Measurements from ENCODE around the gene CLRN3.

Gene CLRN3

DNA sequence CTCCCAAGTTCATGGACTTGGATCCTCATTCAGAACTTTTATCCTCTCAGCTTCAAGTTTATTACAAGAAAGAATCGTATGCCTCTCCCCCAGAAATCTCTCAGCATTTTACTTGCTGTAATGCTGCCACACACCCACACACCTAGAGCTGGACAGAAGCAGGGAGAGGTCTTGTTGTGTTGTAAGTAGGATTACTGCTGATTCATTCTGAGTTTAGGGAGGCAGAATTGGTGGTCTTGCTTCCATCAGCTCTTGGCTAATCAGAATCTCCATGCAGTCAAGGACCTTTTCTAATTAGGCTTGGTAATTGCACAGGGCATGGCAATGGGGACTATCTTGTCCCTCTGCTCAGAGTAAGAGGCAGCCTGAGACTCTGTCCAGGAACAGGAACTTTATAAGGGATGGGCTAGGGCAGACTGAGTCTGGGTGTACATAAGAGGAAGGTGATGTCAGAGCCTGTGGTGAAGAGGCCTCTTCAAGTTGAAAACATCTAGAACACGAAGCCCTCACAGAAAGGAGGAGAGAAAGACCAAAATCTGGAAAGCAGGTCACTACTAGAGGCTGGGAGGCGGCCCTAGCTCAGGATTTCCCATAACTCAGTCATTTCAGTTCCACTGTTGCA lies 7.1 kb upstream of the CLRN3 start:
- no peak for DNase-seq (ENCODE audit: low read depth in 1 of 2, low spot score in 1 of 2)

- DNase-seq (ENCODE audit: low read depth in 1 of 2, low spot score in 1 of 2) = no peak
Observed at GRCh38 chr10:127897177-127897576, 4.4 kb upstream of the CLRN3 start.

GRCh38 chr10:127896590-127896989 lies 3.8 kb upstream of the CLRN3 start:
- no peak for DNase-seq (ENCODE audit: low read depth in 1 of 2, low spot score in 1 of 2)

GRCh38 chr10:127894146-127894545 lies 1.4 kb upstream of the CLRN3 start:
- no peak for DNase-seq (ENCODE audit: low read depth in 1 of 2, low spot score in 1 of 2)

DNA sequence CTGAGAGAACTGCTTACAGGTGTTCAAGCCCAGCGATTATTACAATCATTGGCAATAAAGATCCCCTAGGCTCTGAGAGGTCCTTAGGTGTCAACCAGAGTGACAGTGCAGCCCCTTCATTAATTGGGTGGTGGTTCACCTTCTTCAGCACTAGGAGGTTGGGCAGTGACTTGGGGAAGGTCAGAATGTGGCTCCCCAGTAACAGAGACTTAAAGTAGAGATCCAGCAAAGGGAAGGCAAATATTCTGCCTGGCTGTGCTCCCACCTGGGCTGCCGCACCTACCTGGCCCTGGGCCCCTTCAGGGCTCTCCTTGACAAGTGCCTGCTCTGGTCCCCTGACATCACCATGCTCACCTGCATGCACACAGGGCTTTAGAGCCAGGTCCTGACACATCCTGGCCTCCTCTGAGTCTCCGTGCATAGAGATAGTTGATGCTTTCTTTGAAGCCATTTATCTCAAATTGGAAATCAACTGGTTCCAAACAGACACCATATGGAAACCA lies 1.9 kb downstream of the CLRN3 start:
- no peak for DNase-seq (ENCODE audit: low read depth in 1 of 2, low spot score in 1 of 2)

GRCh38 chr10:127890216-127890615 lies 2.5 kb downstream of the CLRN3 start:
- DNase-seq (ENCODE audit: low read depth in 1 of 2, low spot score in 1 of 2) = no peak

DNA sequence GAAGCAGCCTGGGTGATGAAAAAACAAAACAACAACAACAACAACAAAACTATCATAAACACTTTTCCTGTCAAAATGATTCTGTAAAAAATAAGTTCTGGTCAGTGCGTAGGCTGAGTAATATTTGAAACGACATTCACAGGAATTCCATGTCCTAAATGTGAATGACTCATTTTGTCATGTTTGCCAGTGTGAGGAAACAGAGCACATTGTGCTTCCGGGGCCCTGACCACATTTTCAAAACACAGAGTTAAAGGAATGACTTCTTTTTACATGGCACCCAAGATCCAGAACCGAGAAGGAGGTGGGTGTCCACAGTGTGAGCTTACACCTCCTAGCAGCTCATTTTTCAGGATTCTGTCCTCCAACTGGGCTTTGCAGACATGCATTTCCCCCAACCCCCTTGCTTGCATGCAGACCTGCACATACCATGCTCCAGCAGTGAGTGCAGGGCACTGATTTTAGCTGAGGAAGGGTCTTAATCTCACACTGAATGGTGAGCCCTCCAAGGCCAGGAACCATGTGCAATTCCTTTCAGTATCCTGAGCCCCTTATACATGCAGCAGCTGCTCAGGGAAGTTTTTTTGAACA lies 3.0 kb downstream of the CLRN3 start:
- DNase-seq (ENCODE audit: low read depth in 1 of 2, low spot score in 1 of 2) = no peak

- DNase-seq (ENCODE audit: low read depth in 1 of 2, low spot score in 1 of 2) = no peak
Observed at GRCh38 chr10:127888521-127889312, 4.0 kb downstream of the CLRN3 start.

- no peak for DNase-seq (ENCODE audit: low read depth in 1 of 2, low spot score in 1 of 2)
Observed at GRCh38 chr10:127887541-127888415, 5.0 kb downstream of the CLRN3 start.

GRCh38 chr10:127886371-127887051 lies 6.2 kb downstream of the CLRN3 start:
- DNase-seq (ENCODE audit: low read depth in 1 of 2, low spot score in 1 of 2) = no peak

GRCh38 chr10:127884501-127884900 lies 8.2 kb downstream of the CLRN3 start:
- DNase-seq (ENCODE audit: low read depth in 1 of 2, low spot score in 1 of 2) = no peak

GRCh38 chr10:127883516-127883915 lies 9.2 kb downstream of the CLRN3 start:
- no peak for DNase-seq (ENCODE audit: low read depth in 1 of 2, low spot score in 1 of 2)

GRCh38 chr10:127882801-127883459 lies 9.8 kb downstream of the CLRN3 start:
- no peak for DNase-seq (ENCODE audit: low read depth in 1 of 2, low spot score in 1 of 2)

- no peak for DNase-seq (ENCODE audit: low read depth in 1 of 2, low spot score in 1 of 2)
Observed at GRCh38 chr10:127882391-127882790, 10.3 kb downstream of the CLRN3 start.

DNA sequence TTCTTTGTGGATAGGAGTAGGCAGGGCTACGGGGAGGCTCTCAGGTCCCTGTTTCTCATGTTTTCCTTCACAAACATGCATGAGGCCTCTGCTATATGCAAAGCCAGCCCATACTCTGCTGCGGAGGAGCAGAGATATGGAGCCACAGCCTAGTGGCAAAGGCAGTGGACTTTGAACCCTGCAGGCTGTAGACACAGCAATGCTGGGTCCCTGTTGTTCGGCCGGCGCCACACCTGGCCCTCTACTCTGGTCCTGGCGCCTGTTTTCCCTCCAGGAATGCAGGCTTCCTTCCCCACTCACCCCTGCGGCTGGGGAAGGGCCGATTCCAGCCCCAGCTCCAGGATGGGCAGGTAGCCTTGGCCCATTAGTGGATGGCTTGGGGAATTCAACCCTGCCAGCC lies 11.5 kb downstream of the CLRN3 start:
- DNase-seq (ENCODE audit: low read depth in 1 of 2, low spot score in 1 of 2) = no peak

DNA sequence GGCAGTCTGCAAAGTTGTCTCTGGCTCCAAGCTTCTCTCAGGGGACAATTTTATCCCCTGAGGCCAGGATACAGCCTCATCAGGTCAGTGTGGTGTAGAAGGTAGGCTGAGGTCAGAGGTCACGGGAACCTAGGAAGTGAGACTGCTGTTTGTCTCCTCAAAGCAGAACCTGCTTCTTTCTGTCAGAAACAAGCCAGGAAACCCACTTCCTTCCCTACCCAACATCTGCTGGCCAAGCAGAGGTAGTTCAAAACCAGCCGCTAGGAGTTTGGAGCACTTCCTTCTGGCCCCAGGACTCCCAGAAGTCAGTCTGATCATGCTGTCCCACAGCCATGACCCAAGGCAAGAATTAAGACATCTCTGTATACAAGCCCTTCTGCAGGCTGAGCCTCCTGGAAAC lies 12.2 kb downstream of the CLRN3 start:
- no peak for DNase-seq (ENCODE audit: low read depth in 1 of 2, low spot score in 1 of 2)

DNA sequence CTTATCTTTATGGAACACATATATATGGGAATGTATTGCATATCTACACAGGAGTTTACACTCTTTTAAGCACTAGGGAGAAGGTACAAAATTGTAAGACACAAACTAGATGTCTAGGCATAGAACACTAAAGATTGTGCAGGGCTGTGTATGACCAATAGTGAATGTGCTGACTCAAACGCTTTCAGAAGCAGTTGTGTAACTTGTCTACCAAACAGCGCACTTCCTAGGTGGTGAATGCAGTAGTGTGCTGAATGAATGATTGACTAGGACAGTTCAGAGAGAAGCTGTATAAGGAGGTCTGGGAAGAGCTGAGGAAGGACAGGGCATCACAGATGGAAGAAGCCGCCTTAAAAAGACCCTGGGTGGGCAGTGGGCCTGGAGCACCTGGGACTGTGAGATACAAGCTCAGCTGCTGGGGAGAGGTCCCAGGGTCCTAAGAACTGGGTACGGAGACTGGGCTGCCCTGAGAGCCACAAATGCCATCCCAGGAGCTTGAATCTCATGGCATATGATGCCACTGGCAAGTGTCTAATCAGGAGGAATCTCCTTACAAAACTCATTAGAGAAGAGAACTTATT lies 14.2 kb downstream of the CLRN3 start:
- no peak for DNase-seq (ENCODE audit: low read depth in 1 of 2, low spot score in 1 of 2)

- no peak for DNase-seq (ENCODE audit: low read depth in 1 of 2, low spot score in 1 of 2)
Observed at GRCh38 chr10:127877699-127878098, 15.0 kb downstream of the CLRN3 start.

GRCh38 chr10:127877116-127877515 lies 15.6 kb downstream of the CLRN3 start:
- DNase-seq (ENCODE audit: low read depth in 1 of 2, low spot score in 1 of 2) = no peak

- no peak for DNase-seq (ENCODE audit: low read depth in 1 of 2, low spot score in 1 of 2)
Observed at GRCh38 chr10:127875916-127876315, 16.8 kb downstream of the CLRN3 start.
